ENCODE data around the gene LONP1. TPM values are rescaled to one million over a fixed set of nuclear protein-coding genes. Genes with fewer than 3 reads are reported as not detected.
A peak's percentile ranks its signal among the peaks of the same experiment; 100 is the strongest.

The LONP1 gene
- 42.5 TPM for polyA plus RNA-seq (2013, experiment 1 of 2)
- 41.2 TPM for polyA plus RNA-seq (2013, experiment 2 of 2)

GRCh38 chr19:5719961-5720790 lies at the start of gene LONP1, which contains the start of gene CATSPERD:
Gene LONP1, minus strand, starts transcription at chr19:5720146. Its CDS starts 14 bp downstream, at chr19:5720132.
Gene CATSPERD, plus strand, starts transcription at chr19:5720637. Its CDS starts 101 bp downstream, at chr19:5720738.
- under 1% methylated on average over 90 of the region's 90 CpGs for WGBS
- Histone ChIP-seq H3K4me1 (ENCODE audit: control insufficient read depth, insufficient read depth, low read depth, low read length) (peaks cover 14% of the 10 kb centered on the region), H4K91ac (ENCODE audit: low read length) (peak within 1 kb of the TSS; percentile 99), H3K4me3 (ENCODE audit: insufficient read depth in 1 of 2, low read depth in 1 of 2, low read length in 2 of 2) (peak within 1 kb of the TSS; percentile 96 to 99), H2BK5ac (ENCODE audit: low read depth, low read length, poor library complexity, severe bottlenecking) (peak within 1 kb of the TSS; percentile 92), H3K9ac (ENCODE audit: low read length) (peak within 1 kb of the TSS; percentile 100), H2AFZ (ENCODE audit: low read depth, low read length) (peak within 1 kb of the TSS; percentile 100), H2BK15ac (ENCODE audit: low read depth, poor library complexity, severe bottlenecking) (peak within 1 kb of the TSS; percentile 99), H2BK12ac (ENCODE audit: low read length in 2 of 2) (peak within 1 kb of the TSS; percentile 39 to 71), H3K14ac (ENCODE audit: low read length in 2 of 2) (peak within 1 kb of the TSS in 1 of 2 experiments; percentile 97), H3K79me1 (replicated peaks; ENCODE audit: low read length, poor library complexity, severe bottlenecking) (peaks cover 2% of the 10 kb centered on the region), H3K4ac (ENCODE audit: low read depth in 1 of 2, low read length in 2 of 2) (peak within 1 kb of the TSS; percentile 98 to 99), H3K27me3 (ENCODE audit: control insufficient read depth in 1 of 2, insufficient read depth in 1 of 2, low read length in 2 of 2) (no peaks in the 10 kb centered on the region), H3K4me2 (ENCODE audit: low read length, poor library complexity, severe bottlenecking) (peak within 1 kb of the TSS; percentile 87), H3K36me3 (ENCODE audit: control insufficient read depth in 1 of 2, insufficient read depth in 2 of 2, low read depth in 1 of 2, low read length in 2 of 2) (peaks cover 7 to 10% of the 10 kb centered on the region in 2 experiments), H2AK5ac (ENCODE audit: low read length, severe bottlenecking) (peak within 1 kb of the TSS; percentile 22), H3K18ac (ENCODE audit: low read depth in 1 of 2, low read length in 2 of 2) (peak within 1 kb of the TSS; percentile 100), H2BK120ac (ENCODE audit: low read depth, low read length) (peak within 1 kb of the TSS; percentile 73), H4K8ac (ENCODE audit: low read length) (peak within 1 kb of the TSS; percentile 99), H3K23ac (ENCODE audit: low read length in 2 of 2) (peak within 1 kb of the TSS in 1 of 2 experiments; percentile 86), H3K9me3 (ENCODE audit: control insufficient read depth, low read length) (no peaks in the 10 kb centered on the region), H3K27ac (ENCODE audit: low read length, poor library complexity, severe bottlenecking) (peak within 1 kb of the TSS; percentile 100)
- DNase-seq, result peak; percentile 99

- no peaks in the 10 kb centered on the region for H3K36me3 ChIP-seq (ENCODE audit: control insufficient read depth in 1 of 2, insufficient read depth in 2 of 2, low read depth in 1 of 2, low read length in 2 of 2)
- H3K18ac ChIP-seq (ENCODE audit: low read depth in 1 of 2, low read length in 2 of 2), result no peak overlapping the region
- H3K9ac ChIP-seq (ENCODE audit: low read length), result no peak overlapping the region
Observed at GRCh38 chr19:5767949-5768348, 48.0 kb upstream of the LONP1 start.

GRCh38 chr19:5765220-5765619 lies 45.3 kb upstream of the LONP1 start:
- WGBS, result 93% methylated on average over 3 of the region's 3 CpGs
- no peak overlapping the region for H2BK5ac ChIP-seq (ENCODE audit: low read depth, low read length, poor library complexity, severe bottlenecking)
- no peak overlapping the region for H2AFZ ChIP-seq (ENCODE audit: low read depth, low read length)
- H3K79me1 ChIP-seq (replicated peaks; ENCODE audit: low read length, poor library complexity, severe bottlenecking), result no peaks in the 10 kb centered on the region
- no peak overlapping the region for H2AK5ac ChIP-seq (ENCODE audit: low read length, severe bottlenecking)
- no peak overlapping the region for H4K8ac ChIP-seq (ENCODE audit: low read length)
- no peaks in the 10 kb centered on the region for H3K36me3 ChIP-seq (ENCODE audit: control insufficient read depth in 1 of 2, insufficient read depth in 2 of 2, low read depth in 1 of 2, low read length in 2 of 2)
- no peak overlapping the region for H3K18ac ChIP-seq (ENCODE audit: low read depth in 1 of 2, low read length in 2 of 2)
- H3K9ac ChIP-seq (ENCODE audit: low read length), result no peak overlapping the region
- no peak overlapping the region for H3K4me2 ChIP-seq (ENCODE audit: low read length, poor library complexity, severe bottlenecking)
- H3K4me1 ChIP-seq (ENCODE audit: control insufficient read depth, insufficient read depth, low read depth, low read length), result no peaks in the 10 kb centered on the region
- no peak overlapping the region for H3K27ac ChIP-seq (ENCODE audit: low read length, poor library complexity, severe bottlenecking)
- H3K4me3 ChIP-seq (ENCODE audit: insufficient read depth in 1 of 2, low read depth in 1 of 2, low read length in 2 of 2), result no peak overlapping the region
- no peaks in the 10 kb centered on the region for H3K27me3 ChIP-seq (ENCODE audit: control insufficient read depth in 1 of 2, insufficient read depth in 1 of 2, low read length in 2 of 2)
- no peak overlapping the region for H3K4ac ChIP-seq (ENCODE audit: low read depth in 1 of 2, low read length in 2 of 2)
- no peak overlapping the region for H3K23ac ChIP-seq (ENCODE audit: low read length in 2 of 2)
- DNase-seq, result no peak
- no peak overlapping the region for H2BK120ac ChIP-seq (ENCODE audit: low read depth, low read length)
- no peak overlapping the region for H2BK12ac ChIP-seq (ENCODE audit: low read length in 2 of 2)
- no peak overlapping the region for H4K91ac ChIP-seq (ENCODE audit: low read length)
- H3K9me3 ChIP-seq (ENCODE audit: control insufficient read depth, low read length), result peaks cover 3% of the 10 kb centered on the region
- no peak overlapping the region for H3K14ac ChIP-seq (ENCODE audit: low read length in 2 of 2)
- no peak overlapping the region for H2BK15ac ChIP-seq (ENCODE audit: low read depth, poor library complexity, severe bottlenecking)

More at GRCh38 chr19:5767949-5768348, 48.0 kb upstream of the LONP1 start:
- no peak overlapping the region for H3K23ac ChIP-seq (ENCODE audit: low read length in 2 of 2)
- no peak overlapping the region for H3K4me3 ChIP-seq (ENCODE audit: insufficient read depth in 1 of 2, low read depth in 1 of 2, low read length in 2 of 2)
- WGBS, result 90% methylated on average over 6 of the region's 10 CpGs
- H3K27ac ChIP-seq (ENCODE audit: low read length, poor library complexity, severe bottlenecking), result no peak overlapping the region
- no peaks in the 10 kb centered on the region for H3K27me3 ChIP-seq (ENCODE audit: control insufficient read depth in 1 of 2, insufficient read depth in 1 of 2, low read length in 2 of 2)
- H2BK12ac ChIP-seq (ENCODE audit: low read length in 2 of 2), result no peak overlapping the region
- no peak overlapping the region for H3K14ac ChIP-seq (ENCODE audit: low read length in 2 of 2)
- no peak overlapping the region for H2BK5ac ChIP-seq (ENCODE audit: low read depth, low read length, poor library complexity, severe bottlenecking)
- H2AK5ac ChIP-seq (ENCODE audit: low read length, severe bottlenecking), result no peak overlapping the region
- H2BK15ac ChIP-seq (ENCODE audit: low read depth, poor library complexity, severe bottlenecking), result no peak overlapping the region
- no peak overlapping the region for H2BK120ac ChIP-seq (ENCODE audit: low read depth, low read length)
- no peak for DNase-seq
- H3K4me1 ChIP-seq (ENCODE audit: control insufficient read depth, insufficient read depth, low read depth, low read length), result peaks cover 2% of the 10 kb centered on the region
- H4K91ac ChIP-seq (ENCODE audit: low read length), result no peak overlapping the region
- H3K9me3 ChIP-seq (ENCODE audit: control insufficient read depth, low read length), result peaks cover 2% of the 10 kb centered on the region
- no peak overlapping the region for H4K8ac ChIP-seq (ENCODE audit: low read length)
- no peak overlapping the region for H3K4ac ChIP-seq (ENCODE audit: low read depth in 1 of 2, low read length in 2 of 2)
- no peaks in the 10 kb centered on the region for H3K79me1 ChIP-seq (replicated peaks; ENCODE audit: low read length, poor library complexity, severe bottlenecking)
- no peak overlapping the region for H2AFZ ChIP-seq (ENCODE audit: low read depth, low read length)
- H3K4me2 ChIP-seq (ENCODE audit: low read length, poor library complexity, severe bottlenecking), result no peak overlapping the region

- Histone ChIP-seq H3K4me3 (ENCODE audit: insufficient read depth in 1 of 2, low read depth in 1 of 2, low read length in 2 of 2) (no peak overlapping the region), H3K4me1 (ENCODE audit: control insufficient read depth, insufficient read depth, low read depth, low read length) (no peaks in the 10 kb centered on the region), H3K18ac (ENCODE audit: low read depth in 1 of 2, low read length in 2 of 2) (no peak overlapping the region), H2BK12ac (ENCODE audit: low read length in 2 of 2) (no peak overlapping the region), H2BK120ac (ENCODE audit: low read depth, low read length) (no peak overlapping the region), H2BK5ac (ENCODE audit: low read depth, low read length, poor library complexity, severe bottlenecking) (no peak overlapping the region), H3K14ac (ENCODE audit: low read length in 2 of 2) (no peak overlapping the region), H4K91ac (ENCODE audit: low read length) (no peak overlapping the region), H3K79me1 (replicated peaks; ENCODE audit: low read length, poor library complexity, severe bottlenecking) (no peaks in the 10 kb centered on the region), H3K9me3 (ENCODE audit: control insufficient read depth, low read length) (peaks cover 3% of the 10 kb centered on the region), H3K4me2 (ENCODE audit: low read length, poor library complexity, severe bottlenecking) (no peak overlapping the region), H4K8ac (ENCODE audit: low read length) (no peak overlapping the region), H3K23ac (ENCODE audit: low read length in 2 of 2) (no peak overlapping the region), H3K9ac (ENCODE audit: low read length) (no peak overlapping the region), H2AK5ac (ENCODE audit: low read length, severe bottlenecking) (no peak overlapping the region), H3K4ac (ENCODE audit: low read depth in 1 of 2, low read length in 2 of 2) (no peak overlapping the region), H2BK15ac (ENCODE audit: low read depth, poor library complexity, severe bottlenecking) (no peak overlapping the region), H3K36me3 (ENCODE audit: control insufficient read depth in 1 of 2, insufficient read depth in 2 of 2, low read depth in 1 of 2, low read length in 2 of 2) (no peaks in the 10 kb centered on the region), H2AFZ (ENCODE audit: low read depth, low read length) (no peak overlapping the region), H3K27me3 (ENCODE audit: control insufficient read depth in 1 of 2, insufficient read depth in 1 of 2, low read length in 2 of 2) (peaks cover 0 to 4% of the 10 kb centered on the region in 2 experiments), H3K27ac (ENCODE audit: low read length, poor library complexity, severe bottlenecking) (no peak overlapping the region)
- WGBS, result 84% methylated on average over 5 of the region's 5 CpGs
- no peak for DNase-seq
Observed at GRCh38 chr19:5762608-5763217, 42.8 kb upstream of the LONP1 start.
